Measurements from ENCODE around the gene GLB1L2.
"Not testable (repeated sequence)": the region's sequence is repeated elsewhere in the genome, so short reads cannot be mapped to it uniquely, and the experiment has no call there.

The GLB1L2 gene

GRCh38 chr11:134331354-134332188 lies at the start of gene GLB1L2:
GLB1L2 (plus strand) TSS chr11:134331988; CDS start chr11:134332062, 74 bp downstream.
- DNase-seq: no peak

- DNase-seq: no peak
Observed at GRCh38 chr11:134282121-134283045, 49.4 kb upstream of the GLB1L2 start.

- no peak for DNase-seq
Observed at GRCh38 chr11:134283461-134284230, 48.1 kb upstream of the GLB1L2 start.

- DNase-seq: not testable (repeated sequence)
Observed at GRCh38 chr11:134284349-134284748, 47.4 kb upstream of the GLB1L2 start.

GRCh38 chr11:134287561-134287960 lies 44.2 kb upstream of the GLB1L2 start:
- no peak for DNase-seq

- DNase-seq: no peak
Observed at GRCh38 chr11:134288486-134288885, 43.3 kb upstream of the GLB1L2 start.

GRCh38 chr11:134289167-134289566 lies 42.6 kb upstream of the GLB1L2 start:
- no peak for DNase-seq

- no peak for DNase-seq
Observed at GRCh38 chr11:134289789-134290188, 42.0 kb upstream of the GLB1L2 start.

- no peak for DNase-seq
Observed at GRCh38 chr11:134290646-134291045, 41.1 kb upstream of the GLB1L2 start.

- DNase-seq: no peak
Observed at GRCh38 chr11:134291196-134291595, 40.6 kb upstream of the GLB1L2 start.

- no peak for DNase-seq
Observed at GRCh38 chr11:134292661-134293060, 39.1 kb upstream of the GLB1L2 start.

- no peak for DNase-seq
Observed at GRCh38 chr11:134293119-134294113, 38.4 kb upstream of the GLB1L2 start.

- DNase-seq: no peak
Observed at GRCh38 chr11:134294664-134295063, 37.1 kb upstream of the GLB1L2 start.

GRCh38 chr11:134312223-134312622 lies 19.6 kb upstream of the GLB1L2 start:
- DNase-seq: no peak

GRCh38 chr11:134312807-134313206 lies 19.0 kb upstream of the GLB1L2 start:
- DNase-seq: no peak

- DNase-seq: no peak
Observed at GRCh38 chr11:134313379-134313778, 18.4 kb upstream of the GLB1L2 start.

- DNase-seq: no peak
Observed at GRCh38 chr11:134313821-134314607, 17.8 kb upstream of the GLB1L2 start.

GRCh38 chr11:134317103-134317502 lies 14.7 kb upstream of the GLB1L2 start:
- DNase-seq: no peak

- DNase-seq: not testable (repeated sequence)
Observed at GRCh38 chr11:134321373-134321772, 10.4 kb upstream of the GLB1L2 start.

- no peak for DNase-seq
Observed at GRCh38 chr11:134322553-134322952, 9.2 kb upstream of the GLB1L2 start.

- DNase-seq: no peak
Observed at GRCh38 chr11:134328433-134328832, 3.4 kb upstream of the GLB1L2 start.

Measured in cerebellar nuclear complex (tissue), 1 donor.